GM23248 (cell line): ENCODE data around the gene MBLAC1. TPM values are rescaled to one million over a fixed set of nuclear protein-coding genes. Genes with fewer than 3 reads are reported as not detected.
A peak's percentile ranks its signal among the peaks of the same experiment; 100 is the strongest.
"Not testable (repeated sequence)": the region's sequence is repeated elsewhere in the genome, so short reads cannot be mapped to it uniquely, and the experiment has no call there.

ENCODE experiments used
- DNase-seq: peaks from one replicate; pipeline ENCODE4 v3.0.0-alpha.2; 2015
- H2AFZ ChIP-seq: fragments of 200-600 bp; sonication (generic); 2 replicates; pipeline ENCODE4 v1.6.1; 2016; ENCODE audit warnings: antibody characterized with exemption
- H3F3A ChIP-seq: fragments of 200-600 bp; sonication (generic); 2 replicates; pipeline ENCODE4 v1.6.1; 2016; ENCODE audit warnings: mild to moderate bottlenecking, antibody characterized with exemption, mixed run types; ENCODE audit not compliant: insufficient read depth
- H3K27ac ChIP-seq: fragments of 200-600 bp; sonication (generic); 2 replicates; pipeline ENCODE4 v1.5.1; 2016; ENCODE audit warnings: mild to moderate bottlenecking
- H3K27me3 ChIP-seq: fragments of 200-600 bp; sonication (generic); replicated peaks from 2 replicates; pipeline ENCODE4 v1.6.1; 2016; ENCODE audit warnings: mild to moderate bottlenecking; ENCODE audit not compliant: insufficient read depth
- H3K36me3 ChIP-seq: fragments of 200-600 bp; sonication (generic); 2 replicates; pipeline ENCODE4 v1.6.1; 2016; ENCODE audit warnings: low read depth, mild to moderate bottlenecking
- H3K4me1 ChIP-seq: fragments of 200-600 bp; sonication (generic); 2 replicates; pipeline ENCODE4 v1.6.1; 2016; ENCODE audit warnings: mild to moderate bottlenecking; ENCODE audit not compliant: insufficient read depth
- H3K4me2 ChIP-seq: fragments of 200-600 bp; sonication (generic); one replicate; pipeline ENCODE4 v1.6.1; 2016; ENCODE audit warnings: mild to moderate bottlenecking; ENCODE audit not compliant: unreplicated experiment
- H3K4me3 ChIP-seq: fragments of 200-600 bp; sonication (generic); 2 replicates; pipeline ENCODE4 v1.5.1; 2016; ENCODE audit warnings: mild to moderate bottlenecking
- H3K79me2 ChIP-seq: fragments of 200-600 bp; sonication (generic); 2 replicates; pipeline ENCODE4 v1.6.1; 2016; ENCODE audit warnings: mild to moderate bottlenecking; ENCODE audit not compliant: insufficient read depth
- H3K9ac ChIP-seq: fragments of 200-600 bp; sonication (generic); 2 replicates; pipeline ENCODE4 v1.6.1; 2016; ENCODE audit warnings: mild to moderate bottlenecking
- H3K9me2 ChIP-seq: fragments of 200-600 bp; sonication (generic); 2 replicates; pipeline ENCODE4 v1.6.1; 2016; ENCODE audit warnings: mixed run types, mild to moderate bottlenecking, moderate library complexity; ENCODE audit not compliant: insufficient read depth
- H3K9me3 ChIP-seq: fragments of 200-600 bp; sonication (generic); one replicate; pipeline ENCODE4 v1.6.1; 2017; ENCODE audit warnings: low read depth
- H4K20me1 ChIP-seq: fragments of 200-600 bp; sonication (generic); 2 replicates; pipeline ENCODE4 v1.6.0; 2016; ENCODE audit not compliant: insufficient read depth
- EZH2 ChIP-seq: fragments of 200-600 bp; sonication (generic); IDR thresholded peaks from 2 replicates; pipeline ENCODE4 v1.6.1; 2018; ENCODE audit warnings: antibody characterized with exemption, mild to moderate bottlenecking; ENCODE audit not compliant: insufficient read depth, poor library complexity, severe bottlenecking
- EZH2phosphoT487 ChIP-seq: fragments of 200-600 bp; sonication (generic); IDR thresholded peaks from 2 replicates; pipeline ENCODE4 v1.6.1; 2018; ENCODE audit warnings: antibody characterized with exemption, moderate library complexity, mild to moderate bottlenecking, low read depth; ENCODE audit not compliant: insufficient read depth
- WGBS, 2 experiments: methylation state at CpG; one replicate each; pipeline ENCODE4 v1.1.6; 2015 to 2017; ENCODE audit warnings: low lambda C conversion rate in 2 of 2, low coverage in 1 of 2; ENCODE audit errors: missing lambda C conversion rate in 2 of 2; 5-methylcytosine and 5-hydroxymethylcytosine counted together
- in situ Hi-C: fragments of 300-500 bp; cut with MboI; formaldehyde crosslinking; loops from 2 replicates; pipeline ENCODE4 v1.15.0; 2020
- polyA plus RNA-seq: library from polyadenylated mRNA; unstranded; fragments of >200 nt; fragmentation: Nextera tagmentation; extraction: Ambion mirVana; gene quantifications from 2 replicates; pipeline ENCODE4 v1.2.1, GENCODE V29; 2016
- total RNA-seq: library from RNA; depleted of rRNA; stranded (reverse); fragments of >200 nt; shearing (Covaris generic); gene quantifications from 2 replicates; pipeline ENCODE4 v1.2.3, GENCODE V29; 2014

The MBLAC1 gene
- total and polyA plus RNA-seq, 2 experiments from 2014 or later, result 0.43 to 1.3 TPM

GRCh38 chr7:100142461-100142860 lies 15.7 kb downstream of the MBLAC1 start:
- Histone ChIP-seq H3K36me3 (no peaks in the 10 kb centered on the region), H3K4me3 (no peak overlapping the region), H3K9me3 (no peaks in the 10 kb centered on the region), H3K9ac (no peak overlapping the region), H2AFZ (no peak overlapping the region), H3K4me1 (no peaks in the 10 kb centered on the region), H3K27ac (no peak overlapping the region), H4K20me1 (no peaks in the 10 kb centered on the region), H3K4me2 (no peak overlapping the region), H3K27me3 (no peaks in the 10 kb centered on the region), H3K9me2 (no peaks in the 10 kb centered on the region), H3F3A (peaks cover 5% of the 10 kb centered on the region), H3K79me2 (no peaks in the 10 kb centered on the region)
- WGBS, 2 experiments, result 69 to 77% methylated on average over 3 of the region's 3 CpGs
- DNase-seq, result no peak
- TF ChIP-seq EZH2phosphoT487, result no peak
- no peak for TF ChIP-seq EZH2
- in situ Hi-C loops, result no loop called here

DNA sequence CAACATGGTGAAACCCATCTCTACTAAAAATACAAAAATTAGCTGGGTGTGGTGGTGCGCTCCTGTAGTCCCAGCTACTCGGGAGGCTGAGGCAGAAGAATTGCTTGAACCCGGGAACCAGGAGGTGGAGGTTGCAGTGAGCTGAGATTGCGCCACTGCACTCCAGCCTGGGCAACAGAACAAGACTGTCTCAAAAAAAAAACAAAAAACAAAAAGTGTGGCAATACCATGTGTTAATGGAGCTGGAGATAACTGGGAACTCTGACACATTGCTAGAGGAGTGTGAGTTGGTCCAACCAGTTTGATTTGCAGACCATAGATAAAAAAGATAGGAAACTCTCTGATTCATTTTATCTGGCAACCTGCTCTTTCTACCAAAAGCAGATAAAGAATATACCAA lies 19.6 kb downstream of the MBLAC1 start:
- H3K79me2 ChIP-seq, result peaks cover 22% of the 10 kb centered on the region
- H3K4me1 ChIP-seq, result peaks cover 12% of the 10 kb centered on the region; the same call in 1 of the 2 replicates
- H4K20me1 ChIP-seq, H3K9me3 ChIP-seq, H3K27me3 ChIP-seq, H3K27ac ChIP-seq, H2AFZ ChIP-seq, H3F3A ChIP-seq, H3K4me2 ChIP-seq, H3K9me2 ChIP-seq, in situ Hi-C loops, H3K9ac ChIP-seq, H3K36me3 ChIP-seq, H3K4me3 ChIP-seq: not testable (repeated sequence)
- peak; percentile 72 for DNase-seq
- WGBS, 2 experiments, result 42 to 47% methylated on average over 4 of the region's 4 CpGs

GRCh38 chr7:100147278-100147677 lies 20.5 kb downstream of the MBLAC1 start:
- in situ Hi-C loops, result no loop called here
- H3K9ac ChIP-seq, result no peak overlapping the region

DNA sequence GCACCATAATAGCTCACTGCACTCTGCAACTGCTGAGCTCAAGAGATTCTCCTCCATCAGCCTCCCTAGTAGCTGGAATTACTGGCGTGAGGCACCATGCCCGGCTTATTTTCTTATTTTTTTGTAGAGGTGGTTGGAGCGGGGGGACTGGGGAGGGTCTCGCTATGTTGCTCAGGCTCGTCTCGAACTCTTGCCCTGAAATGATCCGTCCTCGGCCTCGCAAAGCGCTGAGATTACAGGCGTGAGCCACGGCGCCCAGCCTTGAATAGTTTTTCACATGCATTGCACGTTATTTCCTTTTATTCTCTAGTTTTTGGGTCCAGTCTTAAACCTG lies 21.4 kb downstream of the MBLAC1 start:
- H3K9me2 ChIP-seq, result no peaks in the 10 kb centered on the region
- H3K36me3 ChIP-seq, result no peaks in the 10 kb centered on the region
- H4K20me1 ChIP-seq, result no peaks in the 10 kb centered on the region
- H3K4me2 ChIP-seq, result peak overlapping the region; percentile 82
- peak overlapping the region; percentile 92 for H3K4me3 ChIP-seq
- H3F3A ChIP-seq, result peaks cover 11% of the 10 kb centered on the region
- in situ Hi-C loops, result no loop called here
- peaks cover 12% of the 10 kb centered on the region; the same call in 1 of the 2 replicates for H3K4me1 ChIP-seq
- H3K9ac ChIP-seq, result peak overlapping the region; percentile 45
- peaks cover 28% of the 10 kb centered on the region for H3K79me2 ChIP-seq
- 10% methylated on average over 13 to 14 of the region's 14 CpGs for WGBS, 2 experiments
- no peaks in the 10 kb centered on the region for H3K27me3 ChIP-seq
- peak overlapping the region; percentile 94 for H2AFZ ChIP-seq
- H3K27ac ChIP-seq, result peak overlapping the region; percentile 13; the same call in 1 of the 2 replicates
- TF ChIP-seq EZH2phosphoT487, result no peak
- TF ChIP-seq EZH2, result no peak
- DNase-seq, result no peak
- H3K9me3 ChIP-seq, result no peaks in the 10 kb centered on the region

More at GRCh38 chr7:100147278-100147677, 20.5 kb downstream of the MBLAC1 start:
- peaks cover 5% of the 10 kb centered on the region for H3F3A ChIP-seq
- H3K4me3 ChIP-seq, result no peak overlapping the region
- WGBS, 2 experiments, result 62 to 66% methylated on average over 2 of the region's 2 CpGs
- no peaks in the 10 kb centered on the region for H3K9me2 ChIP-seq
- TF ChIP-seq EZH2, result no peak
- no peak for TF ChIP-seq EZH2phosphoT487
- no peak overlapping the region for H3K4me2 ChIP-seq
- H2AFZ ChIP-seq, result no peak overlapping the region; the same call in 1 of the 2 replicates
- peaks cover 12% of the 10 kb centered on the region; the same call in 1 of the 2 replicates for H3K4me1 ChIP-seq
- H3K36me3 ChIP-seq, result no peaks in the 10 kb centered on the region
- no peak for DNase-seq
- H3K9me3 ChIP-seq, result no peaks in the 10 kb centered on the region
- no peak overlapping the region for H3K27ac ChIP-seq
- no peaks in the 10 kb centered on the region for H4K20me1 ChIP-seq
- peaks cover 28% of the 10 kb centered on the region for H3K79me2 ChIP-seq
- H3K27me3 ChIP-seq, result no peaks in the 10 kb centered on the region
